Upper lobe of left lung (tissue), 6 donors: ENCODE results near the gene DPPA2. TPM values are rescaled to one million over a fixed set of nuclear protein-coding genes. Genes with fewer than 3 reads are reported as not detected.

Source experiments
- ATAC-seq, 2 donors: fragments of 200-7000 bp; cut with Tn5 transposase; one replicate each; pipeline ENCODE4 v1.9.1; 2022; ENCODE audit warnings: mild to moderate bottlenecking in 2 of 2, moderate library complexity in 2 of 2; ENCODE audit not compliant: low FRiP score in 2 of 2
- DNase-seq, 2 donors: peaks; one replicate each; pipeline ENCODE4 v3.0.0-alpha.2; 2019 to 2020
- H3K27ac ChIP-seq, 4 donors: fragments of 200-600 bp; sonication (generic); one replicate each; pipeline ENCODE4 v1.5.1; 2016 to 2019
- H3K27me3 ChIP-seq, 4 donors: fragments of 200-600 bp; sonication (generic); one replicate each; pipeline ENCODE4 v1.5.1; 2017 to 2019
- H3K36me3 ChIP-seq, 4 donors: fragments of 200-600 bp; sonication (generic); one replicate each; pipeline ENCODE4 v1.5.1; 2016 to 2019
- H3K4me1 ChIP-seq, 4 donors: fragments of 200-600 bp; sonication (generic); one replicate each; pipeline ENCODE4 v1.5.1; 2018 to 2019
- H3K4me3 ChIP-seq, 4 donors: fragments of 200-600 bp; sonication (generic); one replicate each; pipeline ENCODE4 v1.5.1; 2017 to 2019; ENCODE audit warnings: mild to moderate bottlenecking in 2 of 4, moderate library complexity in 1 of 4
- H3K9me3 ChIP-seq, 4 donors: fragments of 200-600 bp; sonication (generic); one replicate each; pipeline ENCODE4 v1.5.1; 2018 to 2019
- EP300 ChIP-seq, 4 donors: sonication (generic); formaldehyde crosslinking; IDR thresholded peaks; one replicate each; pipeline ENCODE4 v1.5.1; 2017; ENCODE audit warnings: antibody characterized with exemption in 4 of 4, control low read depth in 2 of 4
- POLR2A ChIP-seq, 4 donors: fragments of 450-650 bp; IDR thresholded peaks; one replicate each; pipeline ENCODE4 v1.5.1; 2016 to 2017; ENCODE audit warnings: antibody characterized with exemption in 4 of 4, mild to moderate bottlenecking in 2 of 4
- POLR2AphosphoS5 ChIP-seq, 2 donors: sonication (generic); formaldehyde crosslinking; IDR thresholded peaks; one replicate each; pipeline ENCODE4 v1.5.1; 2017; ENCODE audit warnings: antibody characterized with exemption in 2 of 2
- WGBS, 2 donors: methylation state at CpG; one replicate each; pipeline ENCODE4 v1.1.5; 2017 to 2018; 5-methylcytosine and 5-hydroxymethylcytosine counted together
- total RNA-seq, 6 donors: library from RNA; depleted of rRNA in 4 of 6; stranded (reverse); fragments of >200 nt in 4 of 6; gene quantifications; one replicate each; pipeline versions ENCODE4 v1.1.0 to v1.2.1, GENCODE V29; 2016 to 2021
- TF ChIP-seq, protein P1 (sequence below), 6 experiments: fragments of 450-650 bp in 4 of 6; fragments of 200-600 bp in 2 of 6; sonication (generic) in 2 of 6; IDR thresholded peaks; one replicate each; pipeline ENCODE4 v1.5.1; 2016 to 2019; ENCODE audit warnings: antibody characterized with exemption in 6 of 6
- donor health status: DM: no; HTN: no; CAD: no; lungs with moderate emphysema.
- donor health status: DM: no; HTN: yes; CAD: no; lungs with severe emphysema.

Gene DPPA2
- total RNA-seq, 6 donors from 2014 or later: not detected

DNA sequence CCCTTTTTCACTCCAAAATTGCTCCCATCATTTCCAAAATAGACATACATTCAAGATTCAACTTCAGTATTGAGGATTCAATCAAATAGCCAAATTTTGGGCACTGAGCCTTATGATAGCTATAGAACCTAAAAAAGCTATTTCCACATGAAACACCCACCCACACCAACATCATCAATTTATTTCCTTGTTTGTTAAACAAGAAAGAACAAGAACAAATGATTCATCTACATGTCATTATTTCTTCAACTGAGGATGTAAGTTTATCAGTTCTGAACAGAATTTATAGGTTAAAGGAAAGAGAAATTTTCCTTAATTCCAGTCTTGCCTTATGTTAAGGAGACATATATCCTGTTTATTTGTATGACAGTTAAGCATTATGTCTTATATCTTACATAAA is 32.2 kb downstream of the DPPA2 start:
- DNase-seq (no peak), ATAC-seq (no peak)
- no peaks in the 10 kb centered on the region for H3K27me3 ChIP-seq
- H3K4me3 ChIP-seq: no peak overlapping the region
- H3K4me1 ChIP-seq: no peaks in the 10 kb centered on the region
- H3K36me3 ChIP-seq: no peaks in the 10 kb centered on the region
- H3K27ac ChIP-seq: no peak overlapping the region
- TF ChIP-seq EP300 (IDR thresholded peaks at IDR 0.05): no peak
- no peak for TF ChIP-seq POLR2AphosphoS5 (IDR thresholded peaks at IDR 0.05)
- no peak for TF ChIP-seq POLR2A (IDR thresholded peaks at IDR 0.05)
- TF ChIP-seq, protein P1, sequence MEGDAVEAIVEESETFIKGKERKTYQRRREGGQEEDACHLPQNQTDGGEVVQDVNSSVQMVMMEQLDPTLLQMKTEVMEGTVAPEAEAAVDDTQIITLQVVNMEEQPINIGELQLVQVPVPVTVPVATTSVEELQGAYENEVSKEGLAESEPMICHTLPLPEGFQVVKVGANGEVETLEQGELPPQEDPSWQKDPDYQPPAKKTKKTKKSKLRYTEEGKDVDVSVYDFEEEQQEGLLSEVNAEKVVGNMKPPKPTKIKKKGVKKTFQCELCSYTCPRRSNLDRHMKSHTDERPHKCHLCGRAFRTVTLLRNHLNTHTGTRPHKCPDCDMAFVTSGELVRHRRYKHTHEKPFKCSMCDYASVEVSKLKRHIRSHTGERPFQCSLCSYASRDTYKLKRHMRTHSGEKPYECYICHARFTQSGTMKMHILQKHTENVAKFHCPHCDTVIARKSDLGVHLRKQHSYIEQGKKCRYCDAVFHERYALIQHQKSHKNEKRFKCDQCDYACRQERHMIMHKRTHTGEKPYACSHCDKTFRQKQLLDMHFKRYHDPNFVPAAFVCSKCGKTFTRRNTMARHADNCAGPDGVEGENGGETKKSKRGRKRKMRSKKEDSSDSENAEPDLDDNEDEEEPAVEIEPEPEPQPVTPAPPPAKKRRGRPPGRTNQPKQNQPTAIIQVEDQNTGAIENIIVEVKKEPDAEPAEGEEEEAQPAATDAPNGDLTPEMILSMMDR (IDR thresholded peaks at IDR 0.05): no peak
- no peaks in the 10 kb centered on the region for H3K9me3 ChIP-seq

GRCh38 chr3:109278546-109278945 is 37.8 kb downstream of the DPPA2 start:
- no peaks in the 10 kb centered on the region for H3K4me1 ChIP-seq
- H3K27me3 ChIP-seq: no peaks in the 10 kb centered on the region
- ATAC-seq: no peak
- no peaks in the 10 kb centered on the region for H3K9me3 ChIP-seq
- 85 to 86% methylated on average over 1 of the region's 1 CpG for WGBS, 2 donors
- H3K36me3 ChIP-seq: no peaks in the 10 kb centered on the region
- TF ChIP-seq, protein P1 (IDR thresholded peaks at IDR 0.05): no peak
- TF ChIP-seq POLR2AphosphoS5 (IDR thresholded peaks at IDR 0.05) (no peak), POLR2A (IDR thresholded peaks at IDR 0.05) (no peak), EP300 (IDR thresholded peaks at IDR 0.05) (no peak)
- H3K4me3 ChIP-seq: no peak overlapping the region
- no peak for DNase-seq
- H3K27ac ChIP-seq: no peak overlapping the region

GRCh38 chr3:109278141-109278540 is 38.2 kb downstream of the DPPA2 start:
- Histone ChIP-seq H3K36me3 (no peaks in the 10 kb centered on the region), H3K27ac (no peak overlapping the region), H3K9me3 (no peaks in the 10 kb centered on the region), H3K4me3 (no peak overlapping the region), H3K4me1 (no peaks in the 10 kb centered on the region), H3K27me3 (no peaks in the 10 kb centered on the region)
- 61 to 66% methylated on average over 3 of the region's 3 CpGs for WGBS, 2 donors
- TF ChIP-seq, protein P1 (IDR thresholded peaks at IDR 0.05): no peak
- TF ChIP-seq POLR2A (IDR thresholded peaks at IDR 0.05) (no peak), POLR2AphosphoS5 (IDR thresholded peaks at IDR 0.05) (no peak), EP300 (IDR thresholded peaks at IDR 0.05) (no peak)
- DNase-seq (no peak), ATAC-seq (no peak)

GRCh38 chr3:109275702-109276293 is 40.5 kb downstream of the DPPA2 start:
- peak in 1 of 2 donors; percentile 23 for DNase-seq
- 21 to 29% methylated on average over 9 of the region's 9 CpGs for WGBS, 2 donors
- no peak overlapping the region for H3K27ac ChIP-seq

GRCh38 chr3:109270779-109271178 is 45.5 kb downstream of the DPPA2 start:
- WGBS, 2 donors: 92% methylated on average over 7 of the region's 7 CpGs
- ATAC-seq: no peak

More at GRCh38 chr3:109275702-109276293, 40.5 kb downstream of the DPPA2 start:
- Histone ChIP-seq H3K27me3 (no peaks in the 10 kb centered on the region), H3K36me3 (no peaks in the 10 kb centered on the region), H3K9me3 (no peaks in the 10 kb centered on the region), H3K4me3 (no peak overlapping the region), H3K4me1 (no peaks in the 10 kb centered on the region)
- no peak for TF ChIP-seq EP300 (IDR thresholded peaks at IDR 0.05)
- TF ChIP-seq, protein P1 (IDR thresholded peaks at IDR 0.05): peak in 3 of 6 experiments; percentile 19 to 22 (median 19)
- ATAC-seq: no peak

More at GRCh38 chr3:109270779-109271178, 45.5 kb downstream of the DPPA2 start:
- Histone ChIP-seq H3K4me1 (no peaks in the 10 kb centered on the region), H3K27me3 (no peaks in the 10 kb centered on the region), H3K9me3 (no peaks in the 10 kb centered on the region), H3K27ac (no peak overlapping the region), H3K36me3 (no peaks in the 10 kb centered on the region), H3K4me3 (no peak overlapping the region)
- TF ChIP-seq, protein P1 (IDR thresholded peaks at IDR 0.05): no peak
- TF ChIP-seq POLR2A (IDR thresholded peaks at IDR 0.05) (no peak), EP300 (IDR thresholded peaks at IDR 0.05) (no peak), POLR2AphosphoS5 (IDR thresholded peaks at IDR 0.05) (no peak)
- DNase-seq: no peak
